Measurements from ENCODE around the gene DUXA.

DNA sequence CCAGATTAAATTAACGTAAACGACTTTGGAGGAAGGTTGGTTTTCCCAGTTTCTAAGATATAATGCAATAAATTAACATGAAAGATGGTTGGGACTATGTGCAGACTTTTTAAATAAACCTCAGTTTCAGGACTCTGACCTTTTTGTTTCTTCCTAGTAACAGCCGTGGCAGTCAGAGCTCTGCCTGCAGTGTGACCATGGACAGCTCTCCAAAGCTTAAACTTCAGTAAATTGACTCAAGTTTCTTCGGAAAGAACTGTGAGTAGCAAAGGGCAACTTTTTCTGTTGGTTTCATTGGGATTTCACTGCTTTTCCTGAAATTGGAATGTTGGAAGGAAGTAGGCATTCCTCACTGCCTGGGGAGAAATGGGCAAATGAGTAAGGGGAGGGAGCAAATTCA, 43.4 kb downstream of the DUXA start:
- no peak for TF ChIP-seq CTCF (IDR thresholded peaks at IDR 0.05; ENCODE audit: insufficient read depth, low read depth, low read length)
- no peak for TF ChIP-seq EZH2 (IDR thresholded peaks at IDR 0.05; ENCODE audit: insufficient read depth, low read length)
